Loucy (cell line): Measurements from ENCODE around the gene PNPLA2.

Experiments used
- CTCF ChIP-seq: fragments of 200-600 bp; sonication (generic); conservative IDR thresholded peaks from 2 replicates; pipeline ENCODE4 v1.5.1; 2014; ENCODE audit warnings: mild to moderate bottlenecking, antibody characterized with exemption, low read length
- EZH2phosphoT487 ChIP-seq: fragments of 200-600 bp; IDR thresholded peaks from 2 replicates; pipeline ENCODE4 v1.6.1; 2018; ENCODE audit warnings: antibody characterized with exemption, mild to moderate bottlenecking, moderate library complexity, borderline replicate concordance

GRCh38 chr11:838441-839279 lies 19.9 kb downstream of the PNPLA2 start:
- TF ChIP-seq CTCF = peak; percentile 17; the same call in 1 of the 2 replicates
- no peak for TF ChIP-seq EZH2phosphoT487
